Testis (tissue), 3 donors: ENCODE results near the gene DPF3. TPM values are rescaled to one million over a fixed set of nuclear protein-coding genes. Genes with fewer than 3 reads are reported as not detected.
"Not testable (repeated sequence)": the region's sequence is repeated elsewhere in the genome, so short reads cannot be mapped to it uniquely, and the experiment has no call there.

ENCODE experiments used
- DNase-seq: peaks from one replicate; pipeline ENCODE4 v3.0.0-alpha.2; 2019
- H3K27ac ChIP-seq, 2 donors: fragments of 200-600 bp; sonication (generic); one replicate each; pipeline ENCODE4 v1.5.1; 2019
- H3K27me3 ChIP-seq: fragments of 200-600 bp; sonication (generic); one replicate; pipeline ENCODE4 v1.5.1; 2019
- H3K36me3 ChIP-seq: fragments of 200-600 bp; sonication (generic); one replicate; pipeline ENCODE4 v1.5.1; 2017; ENCODE audit warnings: low read depth; ENCODE audit errors: missing control alignments
- H3K4me1 ChIP-seq: fragments of 200-600 bp; sonication (generic); one replicate; pipeline ENCODE4 v1.5.1; 2019
- H3K4me3 ChIP-seq, 2 donors: fragments of 200-600 bp; sonication (generic); one replicate each; pipeline ENCODE4 v1.5.1; 2017 to 2019
- H3K9me3 ChIP-seq: fragments of 200-600 bp; sonication (generic); one replicate; pipeline ENCODE4 v1.5.1; 2017
- CTCF ChIP-seq, 3 experiments: fragments of 450-650 bp in 2 of 3; fragments of 200-600 bp in 1 of 3; sonication (generic) in 1 of 3; IDR thresholded peaks; one replicate each; pipeline ENCODE4 v1.5.1; 2016 to 2019; ENCODE audit warnings: antibody characterized with exemption in 3 of 3, mild to moderate bottlenecking in 2 of 3, moderate library complexity in 1 of 3
- POLR2A ChIP-seq: fragments of 450-650 bp; IDR thresholded peaks from one replicate; pipeline ENCODE4 v1.6.1; 2017; ENCODE audit warnings: antibody characterized with exemption, mild to moderate bottlenecking, moderate library complexity
- WGBS, 2 donors: methylation state at CpG; one replicate each; pipeline ENCODE4 v1.1.5; 2018; 5-methylcytosine and 5-hydroxymethylcytosine counted together
- intact Hi-C: fragments of 100-400 bp; cut with DNase I; formaldehyde crosslinking; loops from one replicate; pipeline ENCODE4 v1.15.1; 2023; ENCODE audit warnings: low total_unique reads
- polyA plus RNA-seq: library from polyadenylated mRNA; stranded (reverse); fragments of 350-450 nt; fragmentation: Illumina TruSeq; extraction: RNeasy Lipid Tissue Mini Kit (QIAGEN cat#74804); gene quantifications from one replicate; pipeline ENCODE4 v1.2.3, GENCODE V29; 2014; ENCODE audit warnings: low read depth, low replicate concordance; ENCODE audit not compliant: insufficient read depth
- total RNA-seq, 2 donors: library from RNA; depleted of rRNA; stranded (reverse); fragments of >200 nt; gene quantifications; one replicate each; pipeline ENCODE4 v1.2.3, GENCODE V29; 2016

The DPF3 gene
- total and polyA plus RNA-seq, 3 donors from 2014 or later: 14.6 to 41.6 (median 26.4) TPM

DNA sequence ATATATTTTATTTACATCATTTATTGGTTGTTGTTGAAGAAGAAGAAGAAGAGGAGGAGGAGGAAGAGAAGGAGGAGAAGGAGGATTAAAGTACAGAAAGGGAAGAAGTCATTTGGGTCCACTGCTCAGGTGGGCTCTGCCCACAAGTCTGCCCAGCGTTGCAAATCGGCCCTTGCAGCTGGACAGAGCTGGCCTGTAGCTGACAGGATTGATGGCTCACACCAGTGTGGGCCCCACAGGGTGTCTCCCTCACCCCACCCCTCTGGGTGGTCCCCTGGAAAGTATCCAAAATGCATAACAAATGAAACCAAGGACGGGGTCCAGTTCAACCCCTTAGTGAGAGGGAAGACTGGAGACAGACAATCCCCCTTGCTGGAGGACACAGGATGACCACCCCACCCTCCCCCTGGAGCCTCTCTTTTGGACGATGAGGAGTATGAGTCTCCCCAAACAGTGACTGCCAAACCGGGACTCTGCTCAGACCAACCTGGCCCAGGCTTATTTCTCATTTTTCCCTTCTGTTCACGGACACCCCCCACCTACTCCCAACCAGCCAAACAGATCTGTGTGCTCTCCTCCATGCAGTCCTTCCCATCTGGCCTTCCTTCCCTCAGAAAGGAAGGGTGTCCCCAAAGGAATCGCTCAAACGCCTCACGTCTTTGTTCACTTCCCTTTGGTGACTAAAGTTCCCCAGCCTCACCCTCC is 17.7 kb downstream of the DPF3 start:
- Histone ChIP-seq H3K4me1 (no peaks in the 10 kb centered on the region), H3K27me3 (no peaks in the 10 kb centered on the region), H3K36me3 (no peaks in the 10 kb centered on the region), H3K27ac (no peak overlapping the region), H3K4me3 (no peak overlapping the region), H3K9me3 (no peaks in the 10 kb centered on the region)
- TF ChIP-seq POLR2A (no peak), CTCF (IDR thresholded peaks at IDR 0.05) (no peak)
- intact Hi-C loops: no loop called here
- 78 to 80% methylated on average over 9 of the region's 9 CpGs for WGBS, 2 donors
- DNase-seq: no peak

DNA sequence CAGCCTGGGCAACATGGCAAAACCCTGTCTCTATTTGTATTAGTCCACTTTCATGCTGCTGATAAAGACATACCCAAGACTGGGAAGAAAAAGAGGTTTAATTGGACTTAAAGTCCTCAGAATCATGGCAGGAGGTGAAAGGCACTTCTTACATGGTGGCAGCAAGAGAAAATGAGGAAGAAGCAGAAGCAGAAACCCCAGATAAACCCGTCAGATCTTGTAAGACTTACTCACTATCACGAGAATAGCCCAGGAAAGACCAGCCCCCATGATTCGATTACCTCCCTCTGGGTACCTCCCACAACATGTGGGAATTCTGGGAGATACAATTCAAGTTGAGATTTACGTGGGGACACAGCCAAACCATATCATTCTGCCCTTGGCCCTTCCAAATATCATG is 23.0 kb downstream of the DPF3 start:
- DNase-seq, H3K4me3 ChIP-seq, H3K27ac ChIP-seq, H3K27me3 ChIP-seq, H3K36me3 ChIP-seq, H3K4me1 ChIP-seq, intact Hi-C loops, H3K9me3 ChIP-seq: not testable (repeated sequence)
- 72 to 89% methylated on average over 4 of the region's 4 CpGs for WGBS, 2 donors

DNA sequence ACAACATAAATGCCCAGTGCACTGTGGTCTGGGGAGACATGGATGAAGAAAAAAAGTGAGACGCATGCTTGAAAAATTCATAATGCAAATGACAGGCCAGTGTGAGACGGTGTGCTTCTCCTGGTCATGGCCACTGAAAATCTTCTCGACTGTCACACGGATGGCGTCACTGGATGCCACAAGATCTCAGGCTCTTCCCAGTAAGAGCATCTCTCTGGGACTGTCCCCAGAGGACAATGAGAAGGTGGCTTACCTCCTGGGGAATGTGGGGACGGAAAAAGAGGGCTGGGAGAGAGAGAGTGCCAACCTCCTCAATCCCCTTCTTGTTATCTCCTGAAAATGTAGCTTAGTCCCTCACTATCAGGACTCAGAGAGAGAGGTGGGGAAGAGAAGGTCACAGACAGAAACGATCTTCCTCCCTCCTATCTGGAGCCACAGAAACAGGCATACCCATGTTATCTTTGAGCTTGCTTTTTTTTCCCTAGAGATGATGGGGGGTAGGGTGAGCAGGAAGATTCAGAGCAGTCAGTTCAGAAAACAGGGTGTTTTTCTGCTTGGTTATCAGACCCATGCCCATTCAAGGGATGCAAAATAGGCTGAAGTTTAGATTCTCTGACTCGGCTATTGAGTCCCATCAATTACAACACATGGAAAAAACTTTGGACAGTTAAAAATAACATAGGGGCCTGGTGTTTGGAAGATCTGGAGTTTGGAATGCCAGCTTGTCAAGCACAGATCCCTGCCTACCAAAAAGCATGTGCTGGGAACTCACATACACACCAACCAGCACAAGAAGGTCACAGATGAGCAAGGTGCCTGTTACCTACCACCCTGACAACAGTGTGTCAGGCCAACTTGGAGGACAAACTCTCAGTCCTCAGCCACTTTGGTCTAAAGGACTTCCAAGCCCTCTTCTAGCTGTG is 24.2 kb downstream of the DPF3 start:
- Histone ChIP-seq H3K4me1 (no peaks in the 10 kb centered on the region), H3K36me3 (no peaks in the 10 kb centered on the region), H3K27ac (no peak overlapping the region), H3K4me3 (no peak overlapping the region), H3K27me3 (no peaks in the 10 kb centered on the region), H3K9me3 (no peaks in the 10 kb centered on the region)
- no peak for DNase-seq
- 64 to 71% methylated on average over 8 of the region's 8 CpGs for WGBS, 2 donors
- TF ChIP-seq POLR2A: no peak
- TF ChIP-seq CTCF (IDR thresholded peaks at IDR 0.05): no peak
- intact Hi-C loops: no loop called here

GRCh38 chr14:72868500-72868899 is 25.4 kb downstream of the DPF3 start:
- intact Hi-C loops: no loop called here
- 93 to 94% methylated on average over 3 of the region's 3 CpGs for WGBS, 2 donors
- H3K27me3 ChIP-seq: no peaks in the 10 kb centered on the region

More at GRCh38 chr14:72868500-72868899, 25.4 kb downstream of the DPF3 start:
- no peak for DNase-seq
- TF ChIP-seq POLR2A: no peak
- no peak for TF ChIP-seq CTCF (IDR thresholded peaks at IDR 0.05)
- H3K4me3 ChIP-seq: no peak overlapping the region
- H3K36me3 ChIP-seq: no peaks in the 10 kb centered on the region
- H3K4me1 ChIP-seq: no peaks in the 10 kb centered on the region
- no peaks in the 10 kb centered on the region for H3K9me3 ChIP-seq
- H3K27ac ChIP-seq: no peak overlapping the region
